GM23248 (cell line): Measurements from ENCODE around the gene CETP.

Experiments used
- EZH2 ChIP-seq: fragments of 200-600 bp; sonication (generic); IDR thresholded peaks from 2 replicates; pipeline ENCODE4 v1.6.1; 2018; ENCODE audit warnings: antibody characterized with exemption, mild to moderate bottlenecking; ENCODE audit not compliant: insufficient read depth, poor library complexity, severe bottlenecking
- EZH2phosphoT487 ChIP-seq: fragments of 200-600 bp; sonication (generic); IDR thresholded peaks from 2 replicates; pipeline ENCODE4 v1.6.1; 2018; ENCODE audit warnings: antibody characterized with exemption, moderate library complexity, mild to moderate bottlenecking, low read depth; ENCODE audit not compliant: insufficient read depth

- TF ChIP-seq EZH2 (no peak), EZH2phosphoT487 (no peak)
Observed at GRCh38 chr16:56997264-56997663, 35.5 kb downstream of the CETP start.
